Stomach (tissue), 9 donors: ENCODE results near the gene NEURL1B. TPM values are rescaled to one million over a fixed set of nuclear protein-coding genes. Genes with fewer than 3 reads are reported as not detected.

Experiments used
- DNase-seq, 2 donors: peaks; one replicate each; pipeline versions ENCODE4 v3.0.0 to v3.0.0-alpha.2; 2013 to 2019
- H3K27ac ChIP-seq, 5 donors: fragments of 200-600 bp in 4 of 5; sonication (generic) in 4 of 5; one replicate each; pipeline ENCODE4 v1.5.1; 2013 to 2019; ENCODE audit warnings: mild to moderate bottlenecking in 1 of 5, moderate library complexity in 1 of 5
- H3K27me3 ChIP-seq, 3 donors: fragments of 200-600 bp; sonication (generic); one replicate each; pipeline ENCODE4 v1.5.1; 2017 to 2019; ENCODE audit warnings: mixed run types in 1 of 3
- H3K36me3 ChIP-seq, 4 donors: fragments of 200-600 bp; sonication (generic); 1 replicate in 3 of 4; 2 replicates in 1 of 4; pipeline ENCODE4 v1.5.1; 2016 to 2019
- H3K4me1 ChIP-seq, 4 donors: fragments of 200-600 bp; sonication (generic); one replicate each; pipeline ENCODE4 v1.5.1; 2016 to 2019
- H3K4me3 ChIP-seq, 4 donors: fragments of 200-600 bp; sonication (generic) in 3 of 4; one replicate each; pipeline ENCODE4 v1.5.1; 2016 to 2019; ENCODE audit warnings: mild to moderate bottlenecking in 1 of 4
- H3K9me3 ChIP-seq, 4 donors: fragments of 200-600 bp; sonication (generic); one replicate each; pipeline ENCODE4 v1.5.1; 2016 to 2019
- CTCF ChIP-seq, 7 experiments: fragments of 450-650 bp in 4 of 7; fragments of 200-600 bp in 3 of 7; sonication (generic) in 3 of 7; IDR thresholded peaks; one replicate each; pipeline ENCODE4 v1.5.1; 2016 to 2019; ENCODE audit warnings: antibody characterized with exemption in 7 of 7, control low read depth in 2 of 7, mild to moderate bottlenecking in 1 of 7
- EP300 ChIP-seq: sonication (generic); formaldehyde crosslinking; IDR thresholded peaks from one replicate; pipeline ENCODE4 v1.6.1; 2017; ENCODE audit warnings: antibody characterized with exemption
- POLR2A ChIP-seq, 4 donors: fragments of 450-650 bp; IDR thresholded peaks; one replicate each; pipeline ENCODE4 v1.6.1; 2016; ENCODE audit warnings: antibody characterized with exemption in 4 of 4, control low read depth in 2 of 4, mild to moderate bottlenecking in 1 of 4, moderate library complexity in 1 of 4
- POLR2AphosphoS5 ChIP-seq, 3 donors: sonication (generic); formaldehyde crosslinking; IDR thresholded peaks; one replicate each; pipeline ENCODE4 v1.6.1; 2016; ENCODE audit warnings: antibody characterized with exemption in 3 of 3
- WGBS, 5 donors: extraction: QIAGEN DNeasy Blood & Tissue Kit in 3 of 5; methylation state at CpG; one replicate each; pipeline versions ENCODE4 v1.1.5 to v1.1.7; 2013 to 2018; 5-methylcytosine and 5-hydroxymethylcytosine counted together
- intact Hi-C: fragments of 100-400 bp; cut with DNase I; formaldehyde crosslinking; loops from one replicate; pipeline ENCODE4 v1.15.1; 2023; ENCODE audit warnings: low total_unique reads
- polyA plus RNA-seq, 3 donors: library from polyadenylated mRNA; stranded (reverse); fragments of 200-250 nt; gene quantifications; one replicate each; pipeline ENCODE4 v1.2.3, GENCODE V29; 2013
- total RNA-seq, 5 donors: library from RNA; depleted of rRNA; stranded (reverse); fragments of >200 nt; gene quantifications; one replicate each; pipeline versions ENCODE4 v1.1.0 to v1.2.3, GENCODE V29; 2014 to 2016
- donor health status: healthy with polysubstance abuse.
- donor health status: Bipolar disorder and iron deficiency.
- donor health status: healthy.

Gene NEURL1B
- total and polyA plus RNA-seq, 8 donors = 2.7 to 60.3 (median 9.8) TPM

GRCh38 chr5:172726966-172727365 is 85.9 kb downstream of the NEURL1B start:
- 88 to 93% (median 91%) methylated on average over 9 to 11 of the region's 11 CpGs for WGBS, 5 donors
- H3K36me3 ChIP-seq = no peaks in the 10 kb centered on the region

GRCh38 chr5:172727551-172727950 is 86.5 kb downstream of the NEURL1B start:
- intact Hi-C loops = no loop called here
- Histone ChIP-seq H3K4me3 (no peak overlapping the region), H3K4me1 (peaks cover 0 to 24% (median 10%) of the 10 kb centered on the region in 4 donors), H3K9me3 (no peaks in the 10 kb centered on the region), H3K27me3 (no peaks in the 10 kb centered on the region), H3K36me3 (no peaks in the 10 kb centered on the region), H3K27ac (no peak overlapping the region)
- DNase-seq = no peak
- TF ChIP-seq CTCF (IDR thresholded peaks at IDR 0.05) = no peak
- TF ChIP-seq POLR2AphosphoS5 (IDR thresholded peaks at IDR 0.05) = no peak
- TF ChIP-seq EP300 = no peak
- no peak for TF ChIP-seq POLR2A (IDR thresholded peaks at IDR 0.05)
- WGBS, 5 donors = 65 to 71% (median 68%) methylated on average over 7 of the region's 7 CpGs

More at GRCh38 chr5:172726966-172727365, 85.9 kb downstream of the NEURL1B start:
- Histone ChIP-seq H3K27ac (no peak overlapping the region), H3K4me1 (peaks cover 5 to 21% (median 9%) of the 10 kb centered on the region in 4 donors), H3K9me3 (no peaks in the 10 kb centered on the region), H3K4me3 (no peak overlapping the region), H3K27me3 (no peaks in the 10 kb centered on the region)
- TF ChIP-seq EP300 = no peak
- TF ChIP-seq POLR2AphosphoS5 (IDR thresholded peaks at IDR 0.05) = no peak
- TF ChIP-seq CTCF (IDR thresholded peaks at IDR 0.05) = no peak
- no peak for TF ChIP-seq POLR2A (IDR thresholded peaks at IDR 0.05)
- intact Hi-C loops = no loop called here
- no peak for DNase-seq

GRCh38 chr5:172728481-172729241 is 87.6 kb downstream of the NEURL1B start:
- H3K9me3 ChIP-seq = no peaks in the 10 kb centered on the region
- 80 to 93% (median 84%) methylated on average over 10 of the region's 10 CpGs for WGBS, 5 donors
- no peak for DNase-seq
- H3K4me1 ChIP-seq = peaks cover 10 to 36% (median 20%) of the 10 kb centered on the region in 4 donors
- no peaks in the 10 kb centered on the region for H3K27me3 ChIP-seq
- no peak for TF ChIP-seq CTCF (IDR thresholded peaks at IDR 0.05)
- TF ChIP-seq EP300 = no peak
- TF ChIP-seq POLR2A (IDR thresholded peaks at IDR 0.05) = no peak
- intact Hi-C loops = no loop called here
- no peak overlapping the region for H3K27ac ChIP-seq
- H3K36me3 ChIP-seq = no peaks in the 10 kb centered on the region
- no peak overlapping the region for H3K4me3 ChIP-seq

GRCh38 chr5:172729588-172729987 is 88.5 kb downstream of the NEURL1B start:
- H3K4me1 ChIP-seq = peaks cover 20 to 44% (median 27%) of the 10 kb centered on the region in 4 donors
- TF ChIP-seq POLR2A (IDR thresholded peaks at IDR 0.05) = no peak
- TF ChIP-seq POLR2AphosphoS5 (IDR thresholded peaks at IDR 0.05) = no peak
- TF ChIP-seq CTCF (IDR thresholded peaks at IDR 0.05) = no peak
- no peak for TF ChIP-seq EP300
- no peak for DNase-seq
- no peak overlapping the region for H3K27ac ChIP-seq
- 83 to 95% (median 94%) methylated on average over 13 of the region's 13 CpGs for WGBS, 5 donors
- H3K9me3 ChIP-seq = no peaks in the 10 kb centered on the region
- H3K27me3 ChIP-seq = no peaks in the 10 kb centered on the region
- intact Hi-C loops = no loop called here
- no peaks in the 10 kb centered on the region for H3K36me3 ChIP-seq
- H3K4me3 ChIP-seq = no peak overlapping the region
